Fibroblast of upper back skin (primary cell): Measurements from ENCODE around the gene CDH22.
A peak's percentile ranks its signal among the peaks of the same experiment; 100 is the strongest.

Source experiments
- DNase-seq: peaks from one replicate; pipeline ENCODE4 v3.0.0-alpha.2; 2013

The CDH22 gene

DNA sequence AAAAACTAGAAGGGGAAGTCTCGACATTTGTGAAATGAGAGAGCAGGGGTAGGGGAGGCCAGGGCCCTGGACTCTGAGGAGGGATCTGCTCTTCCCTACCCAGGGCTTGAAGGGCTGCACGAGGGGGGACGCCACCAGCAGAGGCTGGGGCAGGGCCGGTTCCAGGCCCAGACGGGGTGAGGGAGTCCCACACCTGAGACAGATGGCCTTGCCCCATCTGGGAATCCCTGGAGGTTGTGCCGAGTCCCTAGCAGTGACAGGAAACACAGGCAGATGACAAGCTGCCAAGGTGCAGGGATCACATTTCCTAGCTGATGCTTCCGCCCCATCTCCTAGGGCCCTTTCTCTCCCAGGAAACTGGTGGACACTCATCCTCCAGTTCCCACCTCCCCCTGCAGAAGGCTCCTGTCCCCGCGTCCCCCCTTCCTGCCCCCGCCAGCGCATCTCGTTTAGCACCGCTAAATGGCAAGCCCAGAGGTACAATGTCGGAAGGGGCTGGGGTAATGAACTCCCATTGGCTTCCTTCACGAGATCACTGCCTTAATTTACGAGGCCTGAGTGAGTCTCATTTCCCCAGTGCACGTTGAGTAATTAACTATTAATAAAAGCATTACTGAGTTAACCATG, 35.2 kb upstream of the CDH22 start:
- no peak for DNase-seq

DNA sequence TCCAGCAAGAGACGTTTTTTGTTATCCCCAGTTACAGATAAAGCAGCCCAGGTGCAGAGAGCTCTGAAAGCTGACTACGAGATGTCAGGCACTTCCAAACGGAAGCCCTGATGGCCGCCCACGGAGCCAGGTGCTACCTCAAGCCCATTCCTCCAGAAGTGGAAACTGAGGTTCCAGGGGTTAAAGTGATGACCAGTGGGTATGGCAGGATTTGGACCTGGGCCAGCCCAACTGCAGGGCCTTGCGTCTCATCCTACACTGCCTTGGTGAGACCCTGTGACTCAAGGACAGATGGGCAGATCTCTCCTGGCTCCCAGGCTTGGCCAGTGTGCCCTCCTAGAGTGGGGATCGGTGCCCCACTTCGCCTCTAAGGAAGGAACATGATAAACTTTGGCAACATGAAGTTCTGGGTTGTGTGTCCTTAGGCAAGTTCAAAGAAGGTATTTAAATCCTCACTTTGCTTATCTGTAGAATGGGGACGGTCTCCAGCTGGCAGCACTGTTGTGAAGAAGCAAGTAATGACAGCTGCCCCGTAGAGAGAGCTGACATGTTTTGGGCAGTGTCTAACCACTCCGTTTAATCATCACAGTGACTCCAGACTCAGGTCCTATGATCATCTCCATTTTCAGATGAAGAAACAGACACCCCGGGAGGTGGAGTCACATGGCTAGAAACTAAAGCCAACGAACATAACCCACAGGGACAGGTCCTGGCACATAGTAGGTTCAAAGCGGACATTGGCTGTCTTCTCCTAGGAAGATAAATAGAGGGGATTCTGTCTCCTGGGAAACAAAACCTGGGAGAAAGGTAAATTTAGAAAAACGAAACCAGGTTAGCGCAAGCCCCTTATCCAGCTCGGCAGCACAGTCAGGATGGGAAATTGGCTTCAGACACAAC, 34.4 kb upstream of the CDH22 start:
- no peak for DNase-seq

DNA sequence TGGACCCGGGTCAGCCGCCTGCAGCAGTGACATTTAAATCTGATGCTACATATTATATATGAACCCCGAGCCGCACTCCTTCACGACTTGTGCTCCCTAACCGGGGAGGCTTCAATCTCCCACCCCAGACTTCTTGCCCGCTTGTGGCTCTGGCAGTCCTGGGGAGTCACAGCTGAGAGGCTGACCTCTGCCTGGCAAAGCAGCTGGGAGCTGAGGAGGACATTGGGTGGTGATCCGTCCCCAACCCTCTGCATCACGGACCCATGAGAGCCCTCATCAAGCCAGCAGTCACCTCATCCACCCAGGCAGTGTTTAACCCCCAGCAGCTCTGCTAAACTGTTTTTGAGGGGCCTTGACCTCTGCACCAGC, 33.7 kb upstream of the CDH22 start:
- DNase-seq: no peak

DNA sequence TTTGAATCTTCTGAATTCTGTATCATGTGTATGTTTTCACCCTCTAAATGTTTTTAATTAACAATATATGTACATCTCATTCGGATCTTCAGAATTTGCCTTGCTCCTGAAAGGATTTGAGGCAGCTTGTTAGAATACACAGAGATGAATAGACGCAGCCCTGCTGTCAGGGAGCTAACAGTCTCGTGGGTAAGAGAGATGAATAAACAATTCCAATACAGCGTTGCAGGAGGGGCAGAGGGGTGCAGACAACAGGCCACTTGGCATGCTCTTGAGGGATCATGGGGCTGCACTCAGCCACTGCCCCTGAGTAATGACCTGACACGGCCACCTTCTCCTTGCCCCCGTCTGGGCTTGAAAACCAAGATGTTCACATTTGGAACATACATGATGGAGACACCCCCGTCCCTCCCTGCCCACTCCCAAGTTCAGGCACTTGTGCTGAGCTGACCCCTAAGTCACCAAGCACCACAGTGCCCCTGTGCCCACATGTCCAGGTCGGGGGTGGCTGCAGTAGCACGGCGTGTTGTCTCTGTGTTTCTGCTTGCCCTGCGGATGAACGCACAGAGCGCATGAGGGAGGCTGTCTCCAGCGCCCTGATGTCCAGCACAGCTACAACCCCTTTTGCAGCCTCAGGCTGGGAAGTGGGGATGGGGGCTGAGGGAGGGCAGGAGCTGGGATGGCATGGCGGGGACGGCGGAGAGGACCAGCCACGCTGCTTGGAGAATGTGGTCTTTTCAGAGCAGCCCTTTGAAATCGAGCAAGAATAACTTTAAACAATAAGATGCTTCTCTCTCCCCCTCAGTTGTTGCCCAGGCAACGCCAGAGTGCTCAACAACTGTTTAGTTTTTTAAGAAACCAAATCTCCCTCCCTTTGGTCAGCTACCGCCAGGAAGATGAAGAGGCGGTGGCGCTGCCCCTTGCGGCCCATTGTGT, 33.0 kb upstream of the CDH22 start:
- no peak for DNase-seq

DNA sequence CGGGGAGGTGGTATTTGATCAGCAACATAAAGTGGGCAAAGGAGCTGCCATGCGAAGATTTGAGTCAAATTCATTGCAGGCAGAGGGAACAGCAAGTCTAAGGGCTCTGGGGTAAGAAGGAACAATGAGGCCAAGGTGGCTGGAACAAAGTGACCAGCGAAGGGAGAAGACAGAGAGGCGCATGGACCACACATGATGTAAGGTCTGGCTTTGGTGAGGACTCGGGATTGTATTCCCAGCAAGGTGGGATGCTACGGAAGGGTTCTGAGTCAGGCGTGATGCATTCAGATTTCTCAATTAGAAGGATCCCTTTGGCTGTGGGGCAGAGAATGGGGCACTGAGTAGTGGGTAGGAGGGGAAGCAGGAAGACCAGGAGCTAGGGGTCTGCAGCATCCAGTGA, 30.7 kb upstream of the CDH22 start:
- no peak for DNase-seq

DNA sequence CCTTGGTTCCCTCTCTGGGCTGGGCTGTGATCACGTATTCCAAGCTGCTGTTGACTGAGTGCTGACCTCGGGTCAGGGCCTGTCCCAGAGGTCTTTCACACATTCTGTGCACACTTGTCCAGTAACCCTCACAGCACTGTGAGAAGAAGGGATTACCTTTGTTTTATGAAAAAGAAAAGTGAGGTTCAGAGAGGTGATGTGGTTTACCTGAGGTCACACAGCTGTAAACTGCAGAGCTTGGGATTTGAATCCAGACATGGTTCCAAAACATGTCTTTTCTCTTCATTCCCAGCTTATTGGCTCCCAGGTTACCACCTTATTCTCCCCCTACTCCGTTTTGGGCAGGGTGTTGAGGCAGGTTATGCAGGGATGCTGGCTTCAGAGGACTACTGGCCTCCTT, 28.4 kb upstream of the CDH22 start:
- DNase-seq: no peak

DNA sequence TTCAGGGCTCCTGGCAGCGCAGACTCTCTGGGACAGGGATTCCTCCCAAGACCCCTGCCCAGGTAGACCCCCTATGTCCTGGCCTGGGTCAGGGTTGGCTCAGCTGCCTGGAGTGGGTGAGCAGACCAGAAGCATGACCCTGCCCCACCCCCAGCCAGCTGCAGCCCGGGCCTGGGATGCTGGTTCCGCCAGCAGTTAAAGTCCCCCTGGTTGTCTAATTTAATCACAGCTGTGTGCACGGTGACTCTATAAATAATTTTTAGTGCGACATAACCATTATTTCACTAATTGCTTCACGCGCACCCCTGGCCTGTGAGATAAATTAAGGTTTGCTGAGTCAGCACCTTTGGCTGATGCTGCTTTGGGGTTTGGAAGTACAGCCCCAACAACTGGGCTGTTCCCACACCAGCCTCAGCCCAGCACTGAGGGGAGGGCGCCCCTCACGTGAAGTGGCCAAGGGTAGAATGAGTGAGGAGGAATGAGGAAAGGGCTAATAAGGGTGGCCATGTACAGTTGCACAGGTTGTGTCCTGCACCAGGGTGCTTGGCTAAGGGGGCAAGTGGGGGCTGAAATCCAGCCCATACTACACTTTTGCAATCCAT, 26.1 kb upstream of the CDH22 start:
- no peak for DNase-seq

DNA sequence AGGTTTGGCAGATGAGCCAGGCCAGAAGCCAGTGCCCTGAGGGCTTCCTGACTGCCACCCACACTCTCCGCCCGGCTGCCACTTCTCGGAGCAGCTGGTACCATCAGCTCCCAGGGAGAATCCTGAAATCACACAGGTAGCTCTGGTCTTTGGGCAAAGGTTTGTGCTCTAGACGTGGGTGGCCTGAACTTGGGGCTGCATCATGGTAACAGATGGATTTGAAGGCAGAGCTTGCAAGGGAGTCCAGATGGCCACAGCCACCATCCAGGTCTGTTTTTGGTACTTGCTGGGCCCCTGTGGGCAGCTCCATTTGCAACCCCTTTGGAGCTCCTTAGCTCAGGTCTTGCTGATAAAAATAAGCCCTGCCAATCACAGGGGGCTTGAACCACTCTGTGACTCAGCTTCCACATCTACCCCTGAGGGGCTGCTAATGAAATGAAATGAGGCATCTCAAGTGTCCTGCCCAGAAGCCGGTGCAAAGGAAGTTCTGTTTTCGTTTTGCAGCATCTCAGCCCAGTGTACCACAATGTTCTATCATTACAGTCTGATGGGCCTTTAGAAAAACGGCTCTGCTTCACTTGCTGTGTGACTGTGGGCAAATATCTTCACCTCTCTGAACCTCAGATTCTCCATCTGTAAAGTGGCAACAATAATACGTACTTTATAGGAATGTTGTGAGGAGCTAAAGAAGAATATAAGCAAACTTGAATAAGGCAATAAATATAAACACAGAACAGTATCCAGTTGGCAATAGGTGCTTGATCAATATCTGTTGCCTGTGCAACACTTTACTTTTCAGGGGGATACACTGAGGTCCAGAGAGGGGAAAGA, 25.1 kb upstream of the CDH22 start:
- no peak for DNase-seq

DNA sequence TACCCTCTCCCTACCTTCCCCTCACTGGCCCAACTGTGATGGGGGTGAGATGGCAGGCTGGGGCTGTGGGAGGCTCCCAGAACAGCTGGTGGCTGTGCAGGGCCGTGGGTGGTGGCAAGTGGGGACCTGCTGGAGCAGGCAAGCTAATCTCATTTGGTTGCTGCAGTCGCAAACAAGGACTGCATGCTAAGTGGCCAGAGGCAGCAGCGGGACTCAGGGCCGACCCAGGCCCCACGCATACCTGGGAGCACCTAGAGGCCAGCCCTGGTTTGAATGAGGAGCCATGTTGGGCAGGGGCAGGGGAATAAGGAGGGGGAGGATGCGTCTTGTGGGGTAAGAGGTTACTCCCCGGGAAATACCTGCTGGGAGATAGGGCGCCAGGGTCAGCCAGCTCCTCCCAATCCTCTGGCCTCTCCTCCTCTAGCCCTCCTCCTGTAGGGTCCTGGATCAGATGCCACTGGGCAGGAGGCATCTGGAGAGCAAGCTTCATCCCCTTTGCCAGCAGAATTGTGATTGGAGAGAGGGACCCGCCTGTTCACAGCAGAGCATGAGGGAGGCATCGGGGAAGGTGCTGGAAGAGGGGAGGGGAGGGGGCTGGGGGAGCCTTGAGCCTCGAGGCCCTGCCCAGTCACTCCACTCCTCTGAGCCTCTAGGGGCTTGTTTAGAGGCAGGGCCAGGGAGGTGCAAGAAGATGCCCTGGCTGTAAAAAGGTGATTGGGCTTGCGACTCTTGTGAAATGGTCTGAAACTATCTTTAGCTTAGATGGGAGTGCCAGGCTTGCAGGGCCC, 24.3 kb upstream of the CDH22 start:
- no peak for DNase-seq

DNA sequence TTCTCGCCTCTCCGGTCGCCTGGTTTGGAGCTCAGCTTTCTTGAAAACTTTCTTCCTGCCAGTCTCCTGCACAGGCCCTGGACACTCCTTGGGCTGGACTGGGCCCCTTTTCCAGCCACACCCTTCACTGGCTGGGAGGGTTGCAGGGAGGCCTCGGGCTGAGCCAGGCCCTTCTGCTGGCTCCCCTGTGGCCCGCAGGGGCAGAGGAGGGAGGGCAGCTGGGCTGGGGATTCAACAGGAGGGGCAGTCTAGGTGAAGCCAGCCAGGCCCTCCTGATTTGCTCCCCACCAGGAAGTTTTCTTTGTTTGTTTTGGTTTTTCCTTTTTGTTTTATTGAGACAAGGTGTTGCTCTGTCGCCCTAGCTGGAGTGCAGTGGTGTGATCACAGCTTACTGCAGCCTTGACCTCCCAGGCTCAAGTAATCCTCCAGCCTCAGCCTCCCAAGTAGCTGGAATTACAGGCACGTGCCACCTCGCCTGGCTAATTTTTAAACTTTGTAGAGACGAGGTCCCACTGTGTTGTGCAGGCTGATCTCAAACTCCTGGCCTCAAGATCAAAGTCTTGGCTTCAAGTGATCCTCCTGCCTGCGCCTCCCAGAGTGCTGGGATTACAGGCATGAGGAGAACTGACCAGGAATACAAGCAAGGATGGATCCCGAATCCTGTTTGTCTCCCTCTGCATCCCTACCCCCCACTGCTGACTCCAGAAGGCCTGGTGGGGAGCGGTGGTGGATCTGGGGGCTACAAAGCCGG, 23.5 kb upstream of the CDH22 start:
- no peak for DNase-seq

DNA sequence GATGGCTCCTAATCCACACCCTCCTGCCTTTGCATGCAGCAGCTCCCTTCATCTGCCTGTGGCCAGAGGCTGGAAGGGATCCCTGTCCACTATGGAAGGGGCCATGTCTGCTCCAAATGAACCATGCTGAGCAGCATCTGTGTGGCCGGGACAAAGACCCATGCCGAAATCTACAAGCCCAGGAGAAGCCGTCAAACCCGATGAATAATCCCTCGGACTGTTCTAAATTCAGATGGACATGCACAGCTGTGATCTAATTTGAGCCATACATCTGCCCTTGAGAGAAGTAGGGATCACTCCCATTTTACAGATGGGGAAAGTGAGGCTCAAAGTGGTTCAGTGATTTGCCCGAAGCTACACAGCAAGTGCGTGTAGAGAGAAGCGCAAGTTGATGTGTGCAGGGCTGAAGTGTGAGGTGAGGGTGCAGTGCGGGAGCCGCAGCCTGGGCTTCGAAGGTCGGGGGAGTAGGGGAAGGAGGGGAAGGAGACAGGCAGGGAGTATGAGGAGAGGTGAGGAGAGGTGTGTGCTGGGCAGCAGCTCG, 22.6 kb upstream of the CDH22 start:
- no peak for DNase-seq

DNA sequence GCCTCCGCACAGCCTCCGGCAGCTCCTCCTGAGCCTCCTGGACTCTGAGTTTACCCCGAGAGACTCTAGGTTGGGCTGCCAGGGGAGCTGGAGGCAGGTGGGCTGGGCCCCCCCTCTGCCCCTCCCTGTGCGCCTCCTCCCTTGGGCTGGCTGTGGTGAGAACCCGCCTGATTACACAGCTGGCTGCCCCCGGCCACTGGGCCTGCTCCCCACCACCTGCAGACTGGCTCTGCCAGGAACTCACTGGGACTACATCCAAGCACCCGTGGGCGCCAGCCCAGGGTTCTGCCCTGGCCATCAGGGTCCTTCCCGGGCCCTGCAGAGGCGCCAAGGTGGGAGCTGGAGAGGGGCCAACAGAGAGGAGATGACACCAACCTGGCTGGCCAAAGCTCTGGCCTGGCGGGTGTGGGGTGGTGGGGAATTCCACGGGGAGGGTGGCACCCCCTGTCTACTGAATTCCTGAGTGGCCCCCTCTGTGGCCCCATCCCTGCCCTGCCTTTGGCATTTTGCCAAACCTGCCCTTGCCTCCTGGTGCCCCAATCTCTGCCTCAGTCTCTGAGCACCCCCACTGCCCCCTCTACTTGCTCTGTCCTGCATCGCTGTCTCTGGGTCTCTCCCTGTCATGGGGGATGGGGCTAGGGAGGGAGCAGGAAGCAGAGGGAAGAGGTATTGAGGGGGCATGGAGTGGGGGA, 21.9 kb upstream of the CDH22 start:
- no peak for DNase-seq

DNA sequence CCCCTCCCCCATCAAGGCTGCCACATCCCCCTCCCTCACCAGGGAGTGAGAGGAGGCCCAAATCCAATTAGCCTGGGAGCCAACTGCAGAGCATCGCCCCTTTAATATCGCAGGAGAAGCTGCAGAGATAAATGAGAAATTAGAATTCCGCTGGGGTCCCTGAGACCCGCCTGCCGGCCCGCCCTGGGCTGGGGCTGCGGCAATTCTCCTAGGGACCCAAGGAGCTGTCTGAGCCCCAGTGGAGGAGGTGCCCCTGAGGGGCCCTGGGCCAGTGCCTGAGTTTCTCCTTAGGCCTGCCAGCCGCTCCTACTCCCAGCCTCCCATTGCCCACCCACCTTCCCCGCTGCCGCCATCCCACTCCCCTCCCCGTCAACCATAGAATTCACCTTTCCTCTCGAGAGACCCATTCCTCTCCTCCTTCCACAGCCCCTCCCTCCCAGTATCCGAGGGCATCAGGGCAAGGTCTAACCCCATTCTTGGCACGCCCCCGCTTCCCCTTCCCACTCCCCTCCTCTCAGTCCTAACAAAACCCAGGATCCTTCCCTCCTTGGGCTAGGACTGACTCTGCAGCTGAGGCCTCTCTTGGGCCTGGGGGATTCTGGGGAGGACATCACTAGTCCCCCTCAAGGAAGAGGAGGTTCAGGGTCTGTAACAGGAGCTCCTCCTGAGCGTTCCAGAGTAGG, 20.0 kb upstream of the CDH22 start:
- no peak for DNase-seq

DNA sequence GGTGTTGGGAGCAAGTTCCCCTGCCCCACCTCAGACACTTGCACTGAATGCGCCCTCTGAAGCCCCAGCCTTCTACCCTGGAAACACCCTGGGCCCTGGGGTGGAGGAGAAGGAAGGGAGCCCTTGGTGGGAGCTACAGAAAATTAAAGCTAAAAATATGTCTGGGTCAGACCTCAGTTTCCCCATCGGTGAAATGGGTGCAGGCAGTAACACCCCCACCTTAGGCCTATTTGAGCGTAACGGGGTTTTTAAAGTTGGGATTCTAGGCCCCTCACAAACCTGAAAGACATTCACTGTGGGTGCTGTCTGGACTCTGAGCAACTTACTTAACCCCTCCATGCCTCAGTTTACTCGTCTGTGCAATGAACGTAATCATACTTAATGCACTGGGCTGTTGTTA, 19.3 kb upstream of the CDH22 start:
- no peak for DNase-seq

DNA sequence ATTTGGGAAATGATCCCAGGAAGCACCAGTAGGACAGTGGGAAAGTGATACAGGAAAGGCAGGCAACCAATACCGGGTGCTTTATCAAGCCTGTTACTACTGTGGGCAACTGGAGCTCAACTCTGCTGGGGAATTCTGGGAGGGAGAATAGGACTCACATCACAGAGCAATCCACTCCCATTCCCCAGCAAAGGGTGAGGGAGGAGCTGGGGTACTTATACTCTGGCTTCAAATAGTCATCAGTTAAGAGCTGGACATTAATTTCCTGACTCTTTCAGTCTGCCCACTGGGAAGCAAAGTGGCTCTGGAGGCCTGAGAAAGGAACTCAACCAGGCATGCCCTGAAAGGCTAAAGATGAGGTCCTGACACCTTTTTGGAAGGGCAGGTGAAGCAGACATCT, 17.5 kb upstream of the CDH22 start:
- DNase-seq: no peak

DNA sequence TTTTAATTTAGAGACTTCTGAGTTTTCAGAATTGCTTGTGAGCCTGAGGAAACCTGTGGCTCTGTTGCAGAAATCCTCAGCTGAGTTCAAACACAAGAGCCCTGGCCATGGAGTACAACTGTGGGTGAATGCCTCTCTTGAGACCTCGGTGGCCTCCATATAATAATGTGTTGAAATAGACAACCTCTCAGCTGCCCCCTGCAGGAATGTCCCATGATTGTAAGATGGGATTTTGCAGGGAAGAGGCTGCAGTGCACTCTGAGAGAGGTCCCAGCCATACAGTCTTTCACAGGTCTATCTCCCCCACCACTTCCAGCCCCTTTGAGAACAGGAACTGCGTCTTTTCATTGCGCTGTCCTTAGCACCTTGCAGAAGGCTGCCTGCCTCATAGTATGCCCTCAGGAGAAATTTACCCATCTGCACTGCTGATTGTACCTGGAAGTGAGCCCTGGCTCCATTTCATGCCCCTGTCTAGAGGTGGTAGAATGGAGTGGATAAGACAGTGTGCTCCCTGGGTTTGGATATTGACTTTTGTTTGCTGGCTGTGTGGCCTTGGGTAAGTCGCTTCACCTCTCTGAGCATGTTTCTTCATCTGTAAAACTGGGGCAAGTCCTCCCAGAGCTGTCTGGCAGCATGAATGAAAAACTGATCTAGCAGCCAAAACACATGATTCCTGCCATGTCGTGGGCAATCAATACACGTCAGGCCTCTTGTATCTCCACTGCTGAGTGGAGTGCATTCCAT, 16.8 kb upstream of the CDH22 start:
- peak; percentile 7 for DNase-seq

DNA sequence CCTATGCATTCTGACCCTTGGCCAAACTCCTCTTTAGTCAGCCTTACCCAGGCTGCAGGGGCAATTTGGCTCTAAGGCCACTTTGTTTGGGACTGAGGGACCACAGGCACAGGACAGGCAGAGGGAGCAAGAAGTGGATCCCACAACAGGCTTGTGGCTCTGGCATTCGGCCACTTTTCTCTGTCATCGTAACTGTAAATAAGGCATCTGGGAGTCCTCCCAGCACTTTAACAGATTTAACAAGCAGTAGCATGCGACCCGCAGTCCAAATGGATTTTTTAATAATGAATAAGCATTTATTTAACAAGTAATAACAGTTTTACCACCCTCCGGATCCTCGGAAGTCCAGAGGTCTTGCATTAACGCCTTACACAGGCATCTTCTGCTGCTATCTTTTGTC, 16.1 kb upstream of the CDH22 start:
- no peak for DNase-seq

DNA sequence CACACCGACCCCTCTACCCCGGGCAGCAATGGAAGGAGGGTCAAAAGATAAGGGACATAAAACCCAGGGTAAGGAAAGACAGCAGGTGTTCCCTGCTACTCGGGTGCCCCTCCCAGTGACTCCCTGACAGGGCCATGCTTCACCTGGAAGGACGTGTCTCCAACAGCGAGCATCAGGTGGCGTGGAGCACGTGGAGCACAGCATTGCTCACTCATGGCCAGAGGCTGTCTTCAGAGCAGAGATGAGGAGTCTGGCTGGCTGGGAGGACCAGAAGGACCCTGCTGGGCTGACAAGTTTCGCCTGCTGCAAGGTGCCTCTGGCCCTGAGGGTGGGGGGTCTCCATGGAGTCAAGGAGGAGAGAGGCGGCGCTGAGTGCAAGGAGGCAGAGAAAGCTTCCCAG, 15.3 kb upstream of the CDH22 start:
- DNase-seq: no peak
